GM12878 (cell line): Measurements from ENCODE around the gene MIF. TPM values are rescaled to one million over a fixed set of nuclear protein-coding genes. Genes with fewer than 3 reads are reported as not detected.

Experiments used
- CBX3 ChIP-seq: fragments of 200-600 bp; sonication (generic); IDR thresholded peaks from 2 replicates; pipeline ENCODE4 v1.6.1; 2016; ENCODE audit warnings: low read depth, borderline replicate concordance
- CEBPB ChIP-seq, 2 experiments: fragments of 150-350 bp in 1 of 2; IDR thresholded peaks; 2 replicates each; pipeline ENCODE4 v1.6.1; 2012 to 2014; ENCODE audit warnings: low read depth in 2 of 2, low read length in 2 of 2, borderline replicate concordance in 1 of 2, inconsistent platforms in 1 of 2
- HDGF ChIP-seq: fragments of 450-650 bp; IDR thresholded peaks from 2 replicates; pipeline ENCODE4 v1.6.1; 2016; ENCODE audit warnings: antibody characterized with exemption
- IRF5 ChIP-seq: fragments of 450-650 bp; IDR thresholded peaks from 2 replicates; pipeline ENCODE4 v1.6.1; 2017; ENCODE audit warnings: borderline replicate concordance
- NFXL1 ChIP-seq: fragments of 450-650 bp; IDR thresholded peaks from 2 replicates; pipeline ENCODE4 v1.6.1; 2017; ENCODE audit warnings: antibody characterized with exemption, mild to moderate bottlenecking, borderline replicate concordance
- PAX5 ChIP-seq: IDR thresholded peaks from 2 replicates; pipeline ENCODE4 v1.6.1; 2011; ENCODE audit warnings: low read depth, low read length, borderline replicate concordance
- ZNF207 ChIP-seq: fragments of 450-650 bp; IDR thresholded peaks from 2 replicates; pipeline ENCODE4 v1.6.1; 2014; ENCODE audit warnings: antibody characterized with exemption, mild to moderate bottlenecking, borderline replicate concordance
- polyA plus RNA-seq, 11 experiments: library from polyadenylated mRNA; depleted of rRNA in 4 of 11; unstranded in 6 of 11; stranded (reverse) in 5 of 11; fragments of >200 nt; fragmentation: Nextera tagmentation in 4 of 11; fragmentation: Illumina TruSeq in 1 of 11; extraction: Ambion mirVana in 4 of 11; extraction: Trizol in 1 of 11; gene quantifications; 1 replicate in 1 of 11; 2 replicates in 10 of 11; pipeline versions ENCODE4 v1.2.1 to v1.2.3, GENCODE V29; 2011 to 2016; ENCODE audit warnings: inconsistent platforms in 2 of 11, missing spikeins in 2 of 11, low read depth in 1 of 11
- total RNA-seq, 4 experiments: library from RNA; depleted of rRNA in 3 of 4; stranded (reverse); fragments of >200 nt in 3 of 4; fragmentation: Illumina TruSeq in 1 of 4; extraction: Trizol in 1 of 4; gene quantifications; 2 replicates each; pipeline versions ENCODE4 v1.2.1 to v1.2.3, GENCODE V29; 2013 to 2021
- TF ChIP-seq, protein P1 (sequence below): IDR thresholded peaks from 2 replicates; pipeline ENCODE4 v1.6.1; 2012; ENCODE audit warnings: low read length, inconsistent platforms
- TF ChIP-seq, protein P2 (sequence below): fragments of 450-650 bp; IDR thresholded peaks from 2 replicates; pipeline ENCODE4 v1.6.1; 2016; ENCODE audit warnings: mild to moderate bottlenecking
- TF ChIP-seq, protein P3 (sequence below): fragments of 450-650 bp; IDR thresholded peaks from 2 replicates; pipeline ENCODE4 v1.6.1; 2018; ENCODE audit warnings: borderline replicate concordance, mild to moderate bottlenecking; ENCODE audit not compliant: partially characterized antibody

MIF gene
- total and polyA plus RNA-seq, 10 of the 15 experiments (the other 5 are each of a cell fraction or from before 2014, with no cell fraction given) = 37.7 to 2,972 (median 766) TPM

GRCh38 chr22:23846081-23846469, 48.1 kb upstream of the MIF start (continued):
- TF ChIP-seq, protein P1, sequence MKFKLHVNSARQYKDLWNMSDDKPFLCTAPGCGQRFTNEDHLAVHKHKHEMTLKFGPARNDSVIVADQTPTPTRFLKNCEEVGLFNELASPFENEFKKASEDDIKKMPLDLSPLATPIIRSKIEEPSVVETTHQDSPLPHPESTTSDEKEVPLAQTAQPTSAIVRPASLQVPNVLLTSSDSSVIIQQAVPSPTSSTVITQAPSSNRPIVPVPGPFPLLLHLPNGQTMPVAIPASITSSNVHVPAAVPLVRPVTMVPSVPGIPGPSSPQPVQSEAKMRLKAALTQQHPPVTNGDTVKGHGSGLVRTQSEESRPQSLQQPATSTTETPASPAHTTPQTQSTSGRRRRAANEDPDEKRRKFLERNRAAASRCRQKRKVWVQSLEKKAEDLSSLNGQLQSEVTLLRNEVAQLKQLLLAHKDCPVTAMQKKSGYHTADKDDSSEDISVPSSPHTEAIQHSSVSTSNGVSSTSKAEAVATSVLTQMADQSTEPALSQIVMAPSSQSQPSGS = no peak
- TF ChIP-seq CBX3 = no peak
- TF ChIP-seq, protein P2, sequence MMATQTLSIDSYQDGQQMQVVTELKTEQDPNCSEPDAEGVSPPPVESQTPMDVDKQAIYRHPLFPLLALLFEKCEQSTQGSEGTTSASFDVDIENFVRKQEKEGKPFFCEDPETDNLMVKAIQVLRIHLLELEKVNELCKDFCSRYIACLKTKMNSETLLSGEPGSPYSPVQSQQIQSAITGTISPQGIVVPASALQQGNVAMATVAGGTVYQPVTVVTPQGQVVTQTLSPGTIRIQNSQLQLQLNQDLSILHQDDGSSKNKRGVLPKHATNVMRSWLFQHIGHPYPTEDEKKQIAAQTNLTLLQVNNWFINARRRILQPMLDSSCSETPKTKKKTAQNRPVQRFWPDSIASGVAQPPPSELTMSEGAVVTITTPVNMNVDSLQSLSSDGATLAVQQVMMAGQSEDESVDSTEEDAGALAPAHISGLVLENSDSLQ = no peak
- TF ChIP-seq ZNF207 = no peak
- no peak for TF ChIP-seq PAX5
- no peak for TF ChIP-seq NFXL1
- no peak for TF ChIP-seq IRF5
- TF ChIP-seq, protein P3, sequence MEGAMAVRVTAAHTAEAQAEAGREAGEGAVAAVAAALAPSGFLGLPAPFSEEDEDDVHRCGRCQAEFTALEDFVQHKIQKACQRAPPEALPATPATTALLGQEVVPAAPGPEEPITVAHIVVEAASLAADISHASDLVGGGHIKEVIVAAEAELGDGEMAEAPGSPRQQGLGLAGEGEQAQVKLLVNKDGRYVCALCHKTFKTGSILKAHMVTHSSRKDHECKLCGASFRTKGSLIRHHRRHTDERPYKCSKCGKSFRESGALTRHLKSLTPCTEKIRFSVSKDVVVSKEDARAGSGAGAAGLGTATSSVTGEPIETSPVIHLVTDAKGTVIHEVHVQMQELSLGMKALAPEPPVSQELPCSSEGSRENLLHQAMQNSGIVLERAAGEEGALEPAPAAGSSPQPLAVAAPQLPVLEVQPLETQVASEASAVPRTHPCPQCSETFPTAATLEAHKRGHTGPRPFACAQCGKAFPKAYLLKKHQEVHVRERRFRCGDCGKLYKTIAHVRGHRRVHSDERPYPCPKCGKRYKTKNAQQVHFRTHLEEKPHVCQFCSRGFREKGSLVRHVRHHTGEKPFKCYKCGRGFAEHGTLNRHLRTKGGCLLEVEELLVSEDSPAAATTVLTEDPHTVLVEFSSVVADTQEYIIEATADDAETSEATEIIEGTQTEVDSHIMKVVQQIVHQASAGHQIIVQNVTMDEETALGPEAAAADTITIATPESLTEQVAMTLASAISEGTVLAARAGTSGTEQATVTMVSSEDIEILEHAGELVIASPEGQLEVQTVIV = no peak
- TF ChIP-seq HDGF = no peak
- no peak for TF ChIP-seq CEBPB (IDR thresholded peaks at IDR 0.05; ENCODE audit: borderline replicate concordance in 1 of 2, low read depth in 2 of 2, low read length in 2 of 2)
- TF ChIP-seq, all 136 proteins: peak for 0
